Fibroblast of the aortic adventitia (primary cell): ENCODE results near the gene SORL1. TPM values are rescaled to one million over a fixed set of nuclear protein-coding genes. Genes with fewer than 3 reads are reported as not detected.
A peak's percentile ranks its signal among the peaks of the same experiment; 100 is the strongest.

Experiments
- DNase-seq: peaks from one replicate; pipeline ENCODE4 v3.0.0-alpha.2; 2010; ENCODE audit warnings: low read depth
- H3K4me3 ChIP-seq: 2 replicates; pipeline ENCODE4 v1.5.1; 2011; ENCODE audit warnings: low read depth, mild to moderate bottlenecking, control low read depth, low read length, moderate library complexity
- total RNA-seq: library from RNA; depleted of rRNA; stranded (reverse); fragments of >200 nt; gene quantifications from 2 replicates; pipeline ENCODE4 v1.2.3, GENCODE V29; 2012; ENCODE audit warnings: low replicate concordance
- TF ChIP-seq, protein P1 (sequence below): IDR thresholded peaks from 2 replicates; pipeline ENCODE4 v1.5.1; 2011; ENCODE audit warnings: mild to moderate bottlenecking, low read length, control low read depth, inconsistent platforms; ENCODE audit not compliant: insufficient read depth

The SORL1 gene
- total RNA-seq, 1 donor: 1.2 TPM

GRCh38 chr11:121534131-121535093 is 82.3 kb downstream of the SORL1 start:
- H3K4me3 ChIP-seq: no peak overlapping the region
- TF ChIP-seq, protein P1, sequence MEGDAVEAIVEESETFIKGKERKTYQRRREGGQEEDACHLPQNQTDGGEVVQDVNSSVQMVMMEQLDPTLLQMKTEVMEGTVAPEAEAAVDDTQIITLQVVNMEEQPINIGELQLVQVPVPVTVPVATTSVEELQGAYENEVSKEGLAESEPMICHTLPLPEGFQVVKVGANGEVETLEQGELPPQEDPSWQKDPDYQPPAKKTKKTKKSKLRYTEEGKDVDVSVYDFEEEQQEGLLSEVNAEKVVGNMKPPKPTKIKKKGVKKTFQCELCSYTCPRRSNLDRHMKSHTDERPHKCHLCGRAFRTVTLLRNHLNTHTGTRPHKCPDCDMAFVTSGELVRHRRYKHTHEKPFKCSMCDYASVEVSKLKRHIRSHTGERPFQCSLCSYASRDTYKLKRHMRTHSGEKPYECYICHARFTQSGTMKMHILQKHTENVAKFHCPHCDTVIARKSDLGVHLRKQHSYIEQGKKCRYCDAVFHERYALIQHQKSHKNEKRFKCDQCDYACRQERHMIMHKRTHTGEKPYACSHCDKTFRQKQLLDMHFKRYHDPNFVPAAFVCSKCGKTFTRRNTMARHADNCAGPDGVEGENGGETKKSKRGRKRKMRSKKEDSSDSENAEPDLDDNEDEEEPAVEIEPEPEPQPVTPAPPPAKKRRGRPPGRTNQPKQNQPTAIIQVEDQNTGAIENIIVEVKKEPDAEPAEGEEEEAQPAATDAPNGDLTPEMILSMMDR: peak; percentile 67
- peak; percentile 63 for DNase-seq

DNA sequence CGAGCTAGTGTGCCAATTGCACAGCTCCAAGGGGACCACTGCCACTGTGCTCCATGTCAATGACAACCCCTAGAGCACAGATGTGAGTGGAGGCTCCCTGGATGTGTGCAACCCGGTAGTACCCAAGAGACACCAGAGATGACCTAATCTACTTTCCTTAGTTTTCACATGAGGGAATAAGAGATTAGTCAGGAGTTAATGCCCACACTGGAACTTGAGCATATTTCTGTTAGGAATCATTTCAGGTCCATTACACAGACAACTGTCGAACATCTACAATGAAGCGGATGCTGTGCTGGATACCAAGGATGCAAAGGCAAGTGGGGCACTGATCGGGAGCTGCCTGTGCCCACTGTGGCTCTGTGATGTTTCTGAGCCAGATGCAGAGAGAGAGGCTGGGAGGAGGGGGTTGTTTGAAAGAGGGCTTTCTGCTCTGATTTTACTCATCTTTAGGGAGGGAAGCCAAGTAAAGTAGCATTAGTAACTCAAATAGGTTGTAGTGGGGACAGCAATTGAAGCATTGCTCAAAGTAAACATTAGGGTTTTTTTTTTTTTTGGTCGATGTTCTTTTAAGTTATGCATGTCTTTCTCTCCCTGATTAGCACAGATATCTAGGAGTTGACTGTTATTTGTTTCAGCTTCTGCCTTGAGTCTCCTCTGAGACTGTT is 83.1 kb downstream of the SORL1 start:
- TF ChIP-seq, protein P1: no peak
- H3K4me3 ChIP-seq: no peak overlapping the region
- DNase-seq: no peak

- no peak for DNase-seq
- TF ChIP-seq, protein P1: no peak
- no peak overlapping the region for H3K4me3 ChIP-seq
These were observed 84.0 kb downstream of the SORL1 start for GRCh38 chr11:121536126-121536525.

DNA sequence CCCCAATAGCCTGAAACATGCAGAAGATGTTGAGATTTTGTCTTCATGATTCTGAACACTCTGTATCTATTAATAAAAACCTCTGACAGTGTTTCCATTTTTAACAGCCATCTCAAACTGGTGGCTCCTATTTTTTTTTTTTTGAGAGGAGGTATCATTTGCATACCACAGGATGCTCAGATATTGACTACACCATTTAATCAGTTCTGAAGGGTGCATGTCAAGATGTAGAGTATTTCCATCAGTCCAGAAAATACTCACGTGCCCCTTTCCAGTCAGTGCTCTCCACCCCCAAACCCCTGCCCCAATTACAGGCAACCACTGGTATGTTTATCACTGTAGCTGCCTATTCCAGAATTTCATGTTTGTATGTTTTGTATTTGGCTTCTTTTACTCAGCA is 85.9 kb downstream of the SORL1 start:
- TF ChIP-seq, protein P1: no peak
- H3K4me3 ChIP-seq: no peak overlapping the region
- no peak for DNase-seq

GRCh38 chr11:121539000-121539399 is 86.9 kb downstream of the SORL1 start:
- H3K4me3 ChIP-seq: no peak overlapping the region
- DNase-seq: no peak
- TF ChIP-seq, protein P1: no peak

GRCh38 chr11:121540627-121541026 is 88.5 kb downstream of the SORL1 start:
- no peak overlapping the region for H3K4me3 ChIP-seq
- TF ChIP-seq, protein P1: no peak
- DNase-seq: no peak
